ENCODE results near the gene NRG2. TPM values are rescaled to one million over a fixed set of nuclear protein-coding genes. Genes with fewer than 3 reads are reported as not detected.

NRG2 gene
- total RNA-seq, 4 donors from 2014 or later, result 0.66 to 4.9 (median 2.5) TPM

GRCh38 chr5:139955616-139956273 is 87.4 kb downstream of the NRG2 start:
- TF ChIP-seq POLR2A (IDR thresholded peaks at IDR 0.05) (no peak), CTCF (IDR thresholded peaks at IDR 0.05) (no peak)
- intact Hi-C loops (cut with DNase I), result no loop called here
- Histone ChIP-seq H3K4me3 (no peak overlapping the region), H3K27me3 (no peaks in the 10 kb centered on the region), H3K9me3 (no peaks in the 10 kb centered on the region), H3K27ac (no peak overlapping the region), H3K36me3 (no peaks in the 10 kb centered on the region), H3K4me1 (peaks cover 0 to 13% (median 0%) of the 10 kb centered on the region in 3 donors)
- 65 to 69% methylated on average over 4 to 5 of the region's 5 CpGs for WGBS, 2 donors
- no peak for DNase-seq

- whole genome bisulfite sequencing, 2 donors, result 80 to 85% methylated on average over 5 of the region's 5 CpGs
- intact Hi-C loops (cut with DNase I), result no loop called here
- Histone ChIP-seq H3K4me1 (peaks cover 0 to 13% (median 0%) of the 10 kb centered on the region in 3 donors), H3K4me3 (no peak overlapping the region), H3K9me3 (no peaks in the 10 kb centered on the region), H3K27me3 (no peaks in the 10 kb centered on the region), H3K36me3 (no peaks in the 10 kb centered on the region), H3K27ac (no peak overlapping the region)
- no peak for TF ChIP-seq POLR2A (IDR thresholded peaks at IDR 0.05)
- TF ChIP-seq CTCF (IDR thresholded peaks at IDR 0.05), result no peak
- no peak for DNase-seq
Observed at GRCh38 chr5:139955053-139955605, 88.0 kb downstream of the NRG2 start.

DNA sequence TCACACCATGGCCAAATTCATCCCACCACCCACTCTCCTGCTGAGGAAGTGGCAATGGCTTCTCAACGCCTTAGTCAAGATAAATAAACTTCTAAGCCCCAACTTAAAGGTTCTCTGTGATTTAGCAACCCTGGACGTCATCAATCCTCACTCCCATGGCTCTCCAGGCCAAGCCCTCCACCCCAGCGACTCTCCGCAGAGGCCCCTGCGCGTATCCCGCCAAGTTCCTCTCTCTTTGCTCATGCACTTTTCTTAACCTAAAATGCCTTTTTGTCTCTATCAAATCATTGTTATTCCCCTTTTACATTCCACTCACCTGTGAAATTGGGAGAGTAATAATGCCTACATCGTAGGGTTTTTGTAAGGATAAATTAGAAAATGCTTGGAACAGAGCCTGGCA is 88.6 kb downstream of the NRG2 start:
- no peaks in the 10 kb centered on the region for H3K9me3 ChIP-seq
- 79% methylated on average over 8 of the region's 8 CpGs for WGBS, 2 donors
- no peak for DNase-seq
- TF ChIP-seq POLR2A (IDR thresholded peaks at IDR 0.05), result no peak
- TF ChIP-seq CTCF (IDR thresholded peaks at IDR 0.05), result no peak
- H3K27ac ChIP-seq, result no peak overlapping the region
- no peak overlapping the region for H3K4me3 ChIP-seq
- intact Hi-C loops (cut with DNase I), result no loop called here
- H3K4me1 ChIP-seq, result peaks cover 0 to 13% (median 0%) of the 10 kb centered on the region in 3 donors
- no peaks in the 10 kb centered on the region for H3K36me3 ChIP-seq
- H3K27me3 ChIP-seq, result no peaks in the 10 kb centered on the region

- WGBS, 2 donors, result 73 to 90% methylated on average over 4 to 7 of the region's 7 CpGs
- intact Hi-C loops (cut with DNase I), result no loop called here
- no peak overlapping the region for H3K27ac ChIP-seq
- no peaks in the 10 kb centered on the region for H3K9me3 ChIP-seq
- DNase-seq, result no peak
- TF ChIP-seq POLR2A (IDR thresholded peaks at IDR 0.05) (no peak), CTCF (IDR thresholded peaks at IDR 0.05) (no peak)
- H3K4me3 ChIP-seq, result no peak overlapping the region
- no peaks in the 10 kb centered on the region for H3K36me3 ChIP-seq
- peaks cover 0 to 13% (median 0%) of the 10 kb centered on the region in 3 donors for H3K4me1 ChIP-seq
- no peaks in the 10 kb centered on the region for H3K27me3 ChIP-seq
Observed at GRCh38 chr5:139954022-139954421, 89.1 kb downstream of the NRG2 start.

DNA sequence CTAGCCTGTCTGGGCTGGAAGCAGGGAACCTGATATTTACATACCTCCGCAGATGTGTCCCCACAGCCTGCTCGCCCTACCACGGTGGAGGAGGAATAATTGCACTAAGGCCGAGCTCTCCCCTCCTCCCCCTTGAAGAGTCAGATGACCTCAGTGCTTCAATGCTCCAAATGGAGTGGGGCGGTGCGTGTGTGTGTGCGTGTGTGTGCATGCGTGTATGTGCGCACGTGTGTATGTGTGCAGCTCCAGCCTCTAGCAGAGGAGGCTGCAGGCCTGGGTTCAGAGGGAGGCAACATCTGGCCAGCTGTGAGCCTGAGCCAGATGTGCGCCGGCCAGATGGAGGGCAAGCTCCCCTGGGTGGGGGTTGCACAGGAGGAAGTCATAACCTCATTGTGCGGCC is 90.5 kb downstream of the NRG2 start:
- TF ChIP-seq POLR2A (IDR thresholded peaks at IDR 0.05) (no peak), CTCF (IDR thresholded peaks at IDR 0.05) (no peak)
- no peak overlapping the region for H3K27ac ChIP-seq
- H3K27me3 ChIP-seq, result no peaks in the 10 kb centered on the region
- intact Hi-C loops (cut with DNase I), result no loop called here
- 88 to 93% methylated on average over 11 to 13 of the region's 13 CpGs for WGBS, 2 donors
- H3K36me3 ChIP-seq, result no peaks in the 10 kb centered on the region
- no peak overlapping the region for H3K4me3 ChIP-seq
- H3K4me1 ChIP-seq, result peaks cover 0 to 13% (median 0%) of the 10 kb centered on the region in 3 donors
- no peak for DNase-seq
- no peaks in the 10 kb centered on the region for H3K9me3 ChIP-seq

Measured in esophagus squamous epithelium (tissue), 5 donors.